HG02973 (cell line): Measurements from ENCODE around the gene FALEC.
A peak's percentile ranks its signal among the peaks of the same experiment; 100 is the strongest.
"Not testable (repeated sequence)": the region's sequence is repeated elsewhere in the genome, so short reads cannot be mapped to it uniquely, and the experiment has no call there.

ENCODE experiments used
- ATAC-seq: cut with Tn5 transposase; IDR thresholded peaks from one replicate; pipeline ENCODE4 v1.9.1; 2021; ENCODE audit warnings: moderate library complexity; ENCODE audit not compliant: unreplicated experiment

Gene FALEC

DNA sequence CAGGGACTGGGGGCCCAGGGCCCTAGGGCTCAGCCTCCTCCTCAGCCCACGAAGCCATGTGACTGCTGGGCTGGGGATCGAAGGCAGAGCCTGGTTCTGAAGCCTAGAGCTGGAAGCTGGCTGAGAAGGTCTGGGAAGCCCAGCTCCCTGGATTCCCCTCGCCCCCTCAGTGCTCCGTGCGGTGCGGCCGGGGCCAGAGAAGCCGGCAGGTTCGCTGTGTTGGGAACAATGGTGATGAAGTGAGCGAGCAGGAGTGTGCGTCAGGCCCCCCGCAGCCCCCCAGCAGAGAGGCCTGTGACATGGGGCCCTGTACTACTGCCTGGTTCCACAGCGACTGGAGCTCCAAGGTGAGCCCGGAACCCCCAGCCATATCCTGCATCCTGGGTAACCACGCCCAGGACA is 42.8 kb downstream of the FALEC start:
- no peak for ATAC-seq

GRCh38 chr1:150558761-150559655 is 43.5 kb downstream of the FALEC start:
- ATAC-seq, result no peak

DNA sequence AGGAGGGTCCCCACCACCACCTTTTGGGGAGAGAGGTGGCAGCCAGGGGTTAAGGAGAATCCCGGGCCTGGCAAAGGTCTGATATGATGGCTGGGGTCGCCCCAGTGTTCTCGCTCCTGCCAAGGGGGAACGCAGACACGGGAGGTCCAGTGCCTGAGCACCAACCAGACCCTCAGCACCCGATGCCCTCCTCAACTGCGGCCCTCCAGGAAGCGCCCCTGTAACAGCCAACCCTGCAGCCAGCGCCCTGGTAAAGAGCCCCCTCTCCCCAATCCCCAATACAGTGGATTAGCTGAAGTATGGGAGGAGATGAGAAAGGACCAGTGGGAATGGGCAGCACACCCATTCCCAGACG is 44.1 kb downstream of the FALEC start:
- no peak for ATAC-seq

DNA sequence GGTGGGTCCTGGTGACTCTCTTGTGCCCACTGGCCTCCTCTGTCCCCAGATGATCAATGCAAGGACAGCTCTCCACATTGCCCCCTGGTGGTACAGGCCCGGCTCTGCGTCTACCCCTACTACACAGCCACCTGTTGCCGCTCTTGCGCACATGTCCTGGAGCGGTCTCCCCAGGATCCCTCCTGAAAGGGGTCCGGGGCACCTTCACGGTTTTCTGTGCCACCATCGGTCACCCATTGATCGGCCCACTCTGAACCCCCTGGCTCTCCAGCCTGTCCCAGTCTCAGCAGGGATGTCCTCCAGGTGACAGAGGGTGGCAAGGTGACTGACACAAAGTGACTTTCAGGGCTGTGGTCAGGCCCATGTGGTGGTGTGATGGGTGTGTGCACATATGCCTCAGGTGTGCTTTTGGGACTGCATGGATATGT is 44.5 kb downstream of the FALEC start:
- no peak for ATAC-seq

GRCh38 chr1:150560576-150561253 is 45.2 kb downstream of the FALEC start:
- peak; percentile 28 for ATAC-seq

DNA sequence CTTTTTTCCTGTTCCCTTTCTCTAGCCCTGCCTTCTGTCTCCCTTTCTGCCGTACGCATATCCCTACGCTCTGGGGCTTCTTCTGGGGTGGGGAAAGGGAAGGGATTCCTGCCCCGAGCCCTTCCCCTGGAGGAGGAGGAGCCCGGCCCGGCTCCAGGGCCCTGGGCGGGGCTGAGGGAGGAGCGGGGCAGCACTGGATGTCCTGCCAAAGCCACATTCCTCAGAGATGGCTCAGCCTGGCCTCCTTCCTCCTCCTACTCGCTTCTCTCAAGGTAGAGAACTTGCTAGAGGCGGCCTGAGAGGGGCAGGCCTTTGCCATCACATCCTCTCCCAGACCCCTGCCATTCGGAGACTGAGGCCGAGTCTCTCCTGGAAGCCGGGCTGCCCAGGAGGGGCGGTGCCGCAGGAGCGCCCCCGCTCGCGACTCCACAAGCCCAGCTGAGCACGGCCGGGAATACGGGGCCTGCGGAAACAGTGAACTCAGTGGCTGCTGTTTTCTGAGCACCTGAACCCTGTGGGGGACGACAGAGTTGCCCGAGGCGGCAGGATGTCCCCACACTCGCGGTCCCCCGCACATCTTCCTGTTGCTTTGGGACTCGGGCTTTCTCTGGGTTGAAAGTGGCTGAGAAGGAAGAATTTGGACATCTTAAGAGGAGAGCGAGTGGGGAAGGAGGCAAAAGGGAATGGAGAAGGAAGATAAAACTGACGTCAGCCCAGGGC is 45.9 kb downstream of the FALEC start:
- no peak for ATAC-seq

GRCh38 chr1:150561974-150562445 is 46.5 kb downstream of the FALEC start:
- ATAC-seq, result peak; percentile 32

GRCh38 chr1:150562446-150563339 is 47.1 kb downstream of the FALEC start:
- peak; percentile 21 for ATAC-seq

- ATAC-seq, result peak; percentile 21
Observed at GRCh38 chr1:150563340-150564038, 47.9 kb downstream of the FALEC start.

- no peak for ATAC-seq
Observed at GRCh38 chr1:150564051-150564991, 48.8 kb downstream of the FALEC start.

GRCh38 chr1:150565240-150565991 is 49.9 kb downstream of the FALEC start:
- ATAC-seq, result not testable (repeated sequence)

GRCh38 chr1:150566589-150567340 is 51.2 kb downstream of the FALEC start:
- ATAC-seq, result no peak

DNA sequence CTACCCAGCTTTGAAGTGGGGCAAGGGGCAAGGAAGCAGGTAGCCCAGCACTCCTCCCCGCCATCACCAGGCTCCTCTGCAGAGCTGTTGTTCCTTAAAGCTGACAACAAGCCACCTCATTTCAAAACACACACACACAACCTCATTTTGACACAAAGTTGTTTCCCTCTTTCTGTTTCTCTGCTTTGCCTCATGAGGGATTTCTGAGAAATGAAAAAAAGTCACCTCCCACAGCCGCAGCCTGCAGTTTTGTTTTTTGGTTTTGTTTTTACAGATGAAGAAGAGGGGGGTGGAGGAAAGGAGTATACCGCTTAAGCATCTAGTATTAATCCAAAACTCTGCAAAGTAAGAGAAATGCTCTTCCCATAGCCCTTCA is 51.8 kb downstream of the FALEC start:
- ATAC-seq, result peak; percentile 24

- peak; percentile 16 for ATAC-seq
Observed at GRCh38 chr1:150567717-150568593, 52.4 kb downstream of the FALEC start.

DNA sequence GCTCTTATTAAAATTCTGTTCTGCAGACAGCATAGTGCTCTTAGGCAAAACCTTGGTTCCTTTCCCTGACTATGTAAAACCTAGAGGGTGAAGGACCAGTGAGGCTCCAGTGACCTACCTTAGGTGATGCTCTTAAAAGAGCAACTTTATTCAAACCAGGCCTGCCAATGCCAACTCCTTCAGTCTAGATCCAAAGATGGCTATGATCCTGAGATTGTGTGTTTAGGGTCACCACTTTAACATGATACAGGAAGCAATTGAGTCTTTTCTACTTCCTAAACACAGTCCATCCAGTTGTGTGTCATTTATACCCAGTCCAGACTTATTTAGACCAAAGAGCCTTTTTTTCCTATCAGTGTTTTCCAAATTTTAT is 53.0 kb downstream of the FALEC start:
- no peak for ATAC-seq

DNA sequence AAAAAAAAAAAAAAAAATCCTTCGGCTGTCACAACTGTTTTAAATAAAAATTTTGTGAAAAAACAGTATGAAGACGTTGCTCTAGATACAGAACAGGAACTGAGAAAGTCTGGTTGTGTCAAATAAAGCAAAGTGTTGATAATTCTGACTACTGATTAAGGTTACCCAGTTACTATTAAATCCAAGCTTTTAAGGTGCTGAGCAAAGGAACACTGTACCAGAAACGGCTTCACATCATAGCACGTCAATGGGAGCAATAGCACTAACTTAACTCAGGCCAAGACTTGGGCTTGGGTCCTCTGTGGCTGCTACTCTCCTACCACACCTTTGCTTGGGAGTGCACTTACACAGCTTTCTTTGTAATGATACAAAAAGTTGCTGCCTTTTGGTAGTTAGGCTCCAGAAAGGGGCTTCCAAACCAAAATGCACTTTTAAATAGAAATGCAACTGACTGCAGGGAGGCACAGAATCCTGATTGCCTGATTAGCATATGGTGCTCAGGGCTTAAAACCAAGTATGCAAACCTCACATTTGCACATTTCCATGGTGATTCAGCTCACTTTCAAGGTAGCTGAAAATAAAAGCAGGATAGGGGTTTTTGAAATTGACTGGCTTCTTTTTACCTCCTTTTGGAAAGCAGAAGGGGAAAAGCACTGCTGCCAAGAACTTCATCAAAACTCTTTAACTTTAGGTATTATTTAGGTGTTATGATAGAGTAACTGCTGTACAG is 57.5 kb downstream of the FALEC start:
- no peak for ATAC-seq
